Keratinocyte (primary cell): ENCODE data around the gene NDUFA11. TPM values are rescaled to one million over a fixed set of nuclear protein-coding genes. Genes with fewer than 3 reads are reported as not detected.

Source experiments
- DNase-seq: peaks from one replicate; pipeline ENCODE4 v3.0.0-alpha.2; 2011; ENCODE audit warnings: low read depth, missing footprints, low spot score
- FAIRE-seq: peaks from 2 replicates; lab custom pipeline; 2011; peaks lifted over from hg19 to GRCh38; lab: Jason Lieb, UNC
- H2AFZ ChIP-seq: 2 replicates; pipeline ENCODE4 v1.6.0; 2012; ENCODE audit warnings: low read length, control low read depth, inconsistent platforms; ENCODE audit not compliant: control insufficient read depth
- H3K27ac ChIP-seq: 2 replicates; pipeline ENCODE4 v1.5.1; 2011; ENCODE audit warnings: low read length; ENCODE audit not compliant: control insufficient read depth, insufficient read depth
- H3K27me3 ChIP-seq: 3 replicates; pipeline ENCODE4 v1.6.0; 2011; ENCODE audit warnings: low read length; ENCODE audit not compliant: control insufficient read depth, insufficient read depth; ENCODE audit errors: extremely low read depth
- H3K36me3 ChIP-seq, 2 experiments: 2 replicates in 1 of 2; 3 replicates in 1 of 2; pipeline ENCODE4 v1.5.1; 2011; ENCODE audit warnings: low read length in 2 of 2, mild to moderate bottlenecking in 1 of 2; ENCODE audit not compliant: control insufficient read depth in 2 of 2, insufficient read depth in 2 of 2; ENCODE audit errors: extremely low read depth in 1 of 2
- H3K4me1 ChIP-seq: 3 replicates; pipeline ENCODE4 v1.5.1; 2011; ENCODE audit warnings: low read length; ENCODE audit not compliant: control insufficient read depth, insufficient read depth; ENCODE audit errors: extremely low read depth
- H3K4me2 ChIP-seq: 3 replicates; pipeline ENCODE4 v1.6.0; 2011; ENCODE audit warnings: low read depth, low read length; ENCODE audit not compliant: control insufficient read depth, insufficient read depth; ENCODE audit errors: extremely low read depth
- H3K4me3 ChIP-seq, 3 experiments: fragments of 200-600 bp in 1 of 3; sonication (generic) in 1 of 3; 2 replicates in 2 of 3; 3 replicates in 1 of 3; pipeline ENCODE4 v1.5.1; 2011 to 2016; ENCODE audit warnings: low read length in 3 of 3, mild to moderate bottlenecking in 3 of 3, control low read depth in 2 of 3, inconsistent platforms in 1 of 3, low read depth in 1 of 3, mixed read lengths in 1 of 3, mixed run types in 1 of 3, moderate library complexity in 1 of 3; ENCODE audit not compliant: control insufficient read depth in 2 of 3, insufficient read depth in 2 of 3; ENCODE audit errors: extremely low read depth in 1 of 3
- H3K79me2 ChIP-seq: 2 replicates; pipeline ENCODE4 v1.6.0; 2012; ENCODE audit warnings: low read length; ENCODE audit not compliant: control insufficient read depth, insufficient read depth
- H3K9ac ChIP-seq: 3 replicates; pipeline ENCODE4 v1.6.0; 2011; ENCODE audit warnings: low read length; ENCODE audit not compliant: control insufficient read depth, insufficient read depth; ENCODE audit errors: extremely low read depth
- H3K9me1 ChIP-seq: 3 replicates; pipeline ENCODE4 v1.6.0; 2011; ENCODE audit warnings: low read length; ENCODE audit not compliant: control insufficient read depth, insufficient read depth; ENCODE audit errors: extremely low read depth
- H3K9me3 ChIP-seq: 2 replicates; pipeline ENCODE4 v1.5.1; 2012; ENCODE audit warnings: low read depth, low read length; ENCODE audit not compliant: control insufficient read depth
- H4K20me1 ChIP-seq: 3 replicates; pipeline ENCODE4 v1.6.0; 2011; ENCODE audit warnings: low read length; ENCODE audit not compliant: control insufficient read depth, insufficient read depth; ENCODE audit errors: extremely low read depth
- CTCF ChIP-seq, 3 experiments: IDR thresholded peaks in 1 of 3; conservative IDR thresholded peaks in 1 of 3; optimal IDR thresholded peaks in 1 of 3; 2 replicates in 2 of 3; 3 replicates in 1 of 3; pipeline versions ENCODE3 to v1.5.1; 2011; ENCODE audit warnings: low read length in 3 of 3, mild to moderate bottlenecking in 3 of 3, moderate library complexity in 2 of 3, control low read depth in 1 of 3, inconsistent platforms in 1 of 3; ENCODE audit not compliant: insufficient read depth in 2 of 3; ENCODE audit errors: extremely low read depth in 1 of 3
- EZH2 ChIP-seq: IDR thresholded peaks from one replicate; pipeline ENCODE4 v1.6.1; 2012; ENCODE audit warnings: inconsistent platforms, mild to moderate bottlenecking, low read length, moderate library complexity
- dilution Hi-C: fragments of 300-500 bp; cut with MboI; formaldehyde crosslinking; loops from one replicate; pipeline ENCODE4 v1.7.0; 2020; ENCODE audit warnings: low sequenced_read_pairs; ENCODE audit not compliant: extremely low pct_ligation_motif_present
- polyA plus RNA-seq, 5 experiments: library from polyadenylated mRNA; depleted of rRNA in 3 of 5; stranded (reverse) in 3 of 5; stranded (forward) in 1 of 5; unstranded in 1 of 5; fragments of >200 nt; gene quantifications; 1 replicate in 1 of 5; 2 replicates in 3 of 5; 3 replicates in 1 of 5; pipeline versions ENCODE4 v1.2.1 to v1.2.3, GENCODE V29; 2011 to 2012; ENCODE audit warnings: missing spikeins in 2 of 5, low read depth in 1 of 5, low replicate concordance in 1 of 5

The NDUFA11 gene
- polyA plus RNA-seq, 1 donor (not counting 4 experiments of a cell fraction or from before 2014, with no cell fraction given) = 122 TPM

- no peak for TF ChIP-seq EZH2
- no peak for TF ChIP-seq CTCF (optimal IDR thresholded peaks at IDR 0.05 in 1 of 3, IDR thresholded peaks at IDR 0.05 in 1 of 3, conservative IDR thresholded peaks at IDR 0.05 in 1 of 3; ENCODE audit: extremely low read depth in 1 of 3, insufficient read depth in 2 of 3, low read length in 3 of 3)
- Histone ChIP-seq H3K27me3 (no peaks in the 10 kb centered on the region), H3K9ac (no peak overlapping the region), H3K9me1 (no peaks in the 10 kb centered on the region), H3K36me3 (peaks cover 10 to 14% of the 10 kb centered on the region in 2 experiments), H3K27ac (no peak overlapping the region), H3K9me3 (no peaks in the 10 kb centered on the region), H3K4me2 (no peak overlapping the region), H3K4me3 (no peak overlapping the region), H3K79me2 (peaks cover 5% of the 10 kb centered on the region), H4K20me1 (peaks cover 2% of the 10 kb centered on the region), H2AFZ (no peak overlapping the region), H3K4me1 (peaks cover 18% of the 10 kb centered on the region)
- dilution Hi-C loops = no loop called here
- no peak for DNase-seq
- no peak for FAIRE-seq
Measured at GRCh38 chr19:5892772-5893275, 10.8 kb downstream of the NDUFA11 start.

- no peak for FAIRE-seq
- H3K27me3 ChIP-seq = no peaks in the 10 kb centered on the region
- no peak overlapping the region for H3K4me2 ChIP-seq
- no peaks in the 10 kb centered on the region for H3K9me1 ChIP-seq
- H3K9ac ChIP-seq = no peak overlapping the region
- TF ChIP-seq CTCF (optimal IDR thresholded peaks at IDR 0.05 in 1 of 3, IDR thresholded peaks at IDR 0.05 in 1 of 3, conservative IDR thresholded peaks at IDR 0.05 in 1 of 3; ENCODE audit: extremely low read depth in 1 of 3, insufficient read depth in 2 of 3, low read length in 3 of 3) (peak; percentile 57 to 85 (median 82)), EZH2 (no peak)
- no peaks in the 10 kb centered on the region for H4K20me1 ChIP-seq
- H3K4me3 ChIP-seq = no peak overlapping the region
- peaks cover 9 to 14% of the 10 kb centered on the region in 2 experiments for H3K36me3 ChIP-seq
- peaks cover 18% of the 10 kb centered on the region for H3K4me1 ChIP-seq
- DNase-seq = no peak
- dilution Hi-C loops = no loop called here
- H3K9me3 ChIP-seq = no peaks in the 10 kb centered on the region
- no peak overlapping the region for H3K27ac ChIP-seq
- no peaks in the 10 kb centered on the region for H3K79me2 ChIP-seq
- no peak overlapping the region for H2AFZ ChIP-seq
Measured at GRCh38 chr19:5891938-5892771, 11.4 kb downstream of the NDUFA11 start.
